Fibroblast of the conjunctiva (primary cell): ENCODE measurements around the gene FAM228A.
"Not testable (repeated sequence)": the region's sequence is repeated elsewhere in the genome, so short reads cannot be mapped to it uniquely, and the experiment has no call there.

Source experiments
- DNase-seq: peaks from one replicate; pipeline ENCODE4 v3.0.0-alpha.2; 2010; ENCODE audit warnings: low read depth

The FAM228A gene

GRCh38 chr2:24174851-24175277, at the start of gene FAM228A:
FAM228A (plus strand) TSS chr2:24175053; CDS start chr2:24175481, 428 bp downstream.
- DNase-seq = no peak

- DNase-seq = no peak
These were observed 48.9 kb upstream of the FAM228A start for GRCh38 chr2:24125956-24126355.

- DNase-seq = no peak
These were observed 42.3 kb upstream of the FAM228A start for GRCh38 chr2:24132543-24132942.

- DNase-seq = not testable (repeated sequence)
These were observed 34.5 kb upstream of the FAM228A start for GRCh38 chr2:24140305-24140704.

GRCh38 chr2:24147364-24147763, 27.5 kb upstream of the FAM228A start:
- DNase-seq = no peak

- no peak for DNase-seq
These were observed 22.2 kb upstream of the FAM228A start for GRCh38 chr2:24152413-24153197.

GRCh38 chr2:24153478-24153877, 21.4 kb upstream of the FAM228A start:
- DNase-seq = no peak

GRCh38 chr2:24158131-24158530, 16.7 kb upstream of the FAM228A start:
- DNase-seq = no peak

- no peak for DNase-seq
These were observed 15.1 kb upstream of the FAM228A start for GRCh38 chr2:24159708-24160107.

GRCh38 chr2:24160761-24161160, 14.1 kb upstream of the FAM228A start:
- DNase-seq = no peak

GRCh38 chr2:24162494-24162893, 12.4 kb upstream of the FAM228A start:
- DNase-seq = no peak

- no peak for DNase-seq
These were observed 11.7 kb upstream of the FAM228A start for GRCh38 chr2:24163186-24163585.

GRCh38 chr2:24163601-24164000, 11.3 kb upstream of the FAM228A start:
- no peak for DNase-seq

- no peak for DNase-seq
These were observed 10.4 kb upstream of the FAM228A start for GRCh38 chr2:24164416-24164973.

- no peak for DNase-seq
These were observed 5.8 kb upstream of the FAM228A start for GRCh38 chr2:24169023-24169422.

- no peak for DNase-seq
These were observed 856 bp downstream of the FAM228A start for GRCh38 chr2:24175631-24176187.

- DNase-seq = no peak
These were observed 1.5 kb downstream of the FAM228A start for GRCh38 chr2:24176326-24176725.

- no peak for DNase-seq
These were observed 4.8 kb downstream of the FAM228A start for GRCh38 chr2:24179683-24180082.

GRCh38 chr2:24181849-24182248, 7.0 kb downstream of the FAM228A start:
- no peak for DNase-seq

GRCh38 chr2:24182507-24182906, 7.7 kb downstream of the FAM228A start:
- DNase-seq = no peak

GRCh38 chr2:24183366-24184069, 8.7 kb downstream of the FAM228A start:
- no peak for DNase-seq

- no peak for DNase-seq
These were observed 14.7 kb downstream of the FAM228A start for GRCh38 chr2:24189551-24189950.

GRCh38 chr2:24190503-24190902, 15.7 kb downstream of the FAM228A start:
- no peak for DNase-seq
